Fibroblast of skin of abdomen (primary cell): Measurements from ENCODE around the gene FUS.

Experiments
- DNase-seq: peaks from one replicate; pipeline ENCODE4 v3.0.0-alpha.2; 2013

The FUS gene

DNA sequence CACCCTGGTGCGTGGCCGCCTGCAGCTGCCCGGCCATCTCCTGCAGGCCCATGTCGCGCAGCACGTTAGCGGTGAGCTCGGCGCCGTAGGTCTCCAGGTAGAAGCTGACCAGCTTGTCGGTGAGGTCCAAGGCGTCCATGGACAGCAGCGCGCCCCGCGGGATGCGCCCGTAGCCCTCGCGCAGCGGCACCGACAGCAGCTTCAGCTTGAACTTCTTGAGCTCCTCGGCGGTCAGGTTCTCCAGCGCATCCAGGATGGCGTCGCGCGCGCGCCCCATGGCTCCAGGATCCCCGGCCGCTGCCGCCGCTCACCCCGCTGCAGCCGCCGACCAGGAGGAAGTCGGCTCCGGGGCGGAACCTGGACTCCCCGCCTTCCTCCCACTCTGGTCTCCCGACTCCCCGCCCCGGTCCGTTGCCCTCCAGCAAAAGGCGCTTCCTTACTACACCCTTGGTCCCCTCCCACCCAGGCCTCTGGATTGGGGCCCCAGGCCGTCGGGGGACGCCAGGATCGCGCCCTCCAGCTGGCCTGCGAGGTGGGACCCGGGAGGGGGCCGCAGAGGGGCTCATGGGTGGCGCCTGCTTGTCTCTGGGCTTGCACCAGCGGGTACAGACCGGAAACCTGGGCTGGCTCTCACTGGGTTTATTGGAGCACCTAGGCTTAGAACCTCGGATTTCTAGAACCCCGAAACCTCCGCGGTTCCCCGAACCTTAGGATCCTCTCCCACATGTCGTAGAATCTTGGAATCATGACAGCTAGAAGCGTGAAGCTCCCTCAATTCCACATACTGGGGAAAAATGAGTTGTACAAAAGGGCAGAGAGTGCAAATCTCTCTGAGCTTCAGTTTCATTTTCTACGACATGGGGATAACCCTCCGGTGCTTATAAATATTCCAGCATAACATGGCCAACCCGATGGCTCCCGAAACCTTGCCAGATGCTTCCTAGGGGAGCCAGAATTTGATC is 22.8 kb downstream of the FUS start, which contains the start of gene PYCARD:
PYCARD (minus strand) TSS at position 347 of the 962 bp plus-strand sequence; CDS start at position 277, 70 bp downstream.
- no peak for DNase-seq

GRCh38 chr16:31204871-31205666 is 25.1 kb downstream of the FUS start:
- no peak for DNase-seq

- no peak for DNase-seq
Measured at GRCh38 chr16:31206776-31207175, 26.8 kb downstream of the FUS start.

GRCh38 chr16:31213342-31213741 is 33.4 kb downstream of the FUS start:
- DNase-seq = no peak

GRCh38 chr16:31213877-31214707 is 34.2 kb downstream of the FUS start, which contains the start of gene TRIM72:
Gene TRIM72, plus strand, starts transcription at chr16:31214119. Its CDS starts 620 bp downstream, at chr16:31214739.
- DNase-seq = no peak

DNA sequence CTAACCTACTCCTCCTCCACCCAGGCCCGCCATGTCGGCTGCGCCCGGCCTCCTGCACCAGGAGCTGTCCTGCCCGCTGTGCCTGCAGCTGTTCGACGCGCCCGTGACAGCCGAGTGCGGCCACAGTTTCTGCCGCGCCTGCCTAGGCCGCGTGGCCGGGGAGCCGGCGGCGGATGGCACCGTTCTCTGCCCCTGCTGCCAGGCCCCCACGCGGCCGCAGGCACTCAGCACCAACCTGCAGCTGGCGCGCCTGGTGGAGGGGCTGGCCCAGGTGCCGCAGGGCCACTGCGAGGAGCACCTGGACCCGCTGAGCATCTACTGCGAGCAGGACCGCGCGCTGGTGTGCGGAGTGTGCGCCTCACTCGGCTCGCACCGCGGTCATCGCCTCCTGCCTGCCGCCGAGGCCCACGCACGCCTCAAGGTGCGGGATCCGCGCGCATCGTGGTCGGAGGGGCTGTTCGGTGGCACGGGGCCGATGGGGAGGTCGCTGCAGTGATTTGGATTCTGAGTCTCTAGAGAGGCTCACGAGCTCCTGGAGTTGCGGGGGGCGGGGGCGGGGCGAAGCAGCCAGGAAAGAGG is 34.9 kb downstream of the FUS start:
- no peak for DNase-seq

GRCh38 chr16:31215287-31216162 is 35.6 kb downstream of the FUS start:
- peak; percentile 26 for DNase-seq

- DNase-seq = no peak
Measured at GRCh38 chr16:31216422-31217135, 36.6 kb downstream of the FUS start, which contains the start of gene PYDC1. Gene PYDC1, minus strand, starts transcription at chr16:31217135. Its CDS starts 107 bp downstream, at chr16:31217028.

DNA sequence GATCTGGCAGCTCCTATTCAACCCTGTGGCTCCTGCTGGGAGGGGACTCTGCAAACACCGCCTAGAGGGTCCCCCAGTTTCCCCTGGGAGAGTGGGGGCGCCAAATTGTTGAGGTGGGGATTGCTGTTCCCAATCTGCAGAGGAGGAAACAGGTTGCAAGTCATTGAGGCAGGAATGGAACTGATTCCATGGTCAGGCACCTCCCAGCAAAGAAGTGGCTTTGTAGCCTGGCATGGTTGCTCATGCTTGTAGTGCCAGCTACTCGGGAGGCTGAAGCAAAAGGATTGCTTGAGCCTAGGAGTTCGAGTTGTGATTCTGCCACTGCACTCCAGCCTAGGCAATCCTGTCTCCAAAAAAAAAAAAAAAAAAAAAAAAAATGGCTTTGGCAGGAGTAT is 37.2 kb downstream of the FUS start:
- DNase-seq = no peak

- no peak for DNase-seq
Measured at GRCh38 chr16:31219154-31219741, 39.3 kb downstream of the FUS start.

GRCh38 chr16:31221357-31222160 is 41.6 kb downstream of the FUS start:
- DNase-seq = no peak

DNA sequence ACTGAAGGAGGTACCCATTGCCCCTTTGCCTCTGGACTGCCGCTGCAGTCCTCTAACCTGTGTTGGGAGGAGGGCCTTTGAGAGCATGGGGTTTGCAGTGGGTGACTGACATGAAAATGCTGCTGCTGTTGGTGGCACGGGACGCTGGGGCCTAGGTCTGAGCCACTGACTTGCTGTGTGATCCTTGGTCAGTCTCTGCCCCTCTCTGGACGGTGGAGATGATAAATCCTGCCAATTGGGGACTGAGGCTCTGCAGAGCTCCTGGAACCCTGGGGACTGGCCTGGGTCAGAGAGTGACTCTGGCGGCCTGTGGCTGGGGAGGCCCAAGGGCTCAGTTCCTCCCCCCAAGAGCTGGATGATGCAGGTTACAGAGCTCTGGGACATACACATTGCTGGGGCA is 43.1 kb downstream of the FUS start:
- DNase-seq = no peak

DNA sequence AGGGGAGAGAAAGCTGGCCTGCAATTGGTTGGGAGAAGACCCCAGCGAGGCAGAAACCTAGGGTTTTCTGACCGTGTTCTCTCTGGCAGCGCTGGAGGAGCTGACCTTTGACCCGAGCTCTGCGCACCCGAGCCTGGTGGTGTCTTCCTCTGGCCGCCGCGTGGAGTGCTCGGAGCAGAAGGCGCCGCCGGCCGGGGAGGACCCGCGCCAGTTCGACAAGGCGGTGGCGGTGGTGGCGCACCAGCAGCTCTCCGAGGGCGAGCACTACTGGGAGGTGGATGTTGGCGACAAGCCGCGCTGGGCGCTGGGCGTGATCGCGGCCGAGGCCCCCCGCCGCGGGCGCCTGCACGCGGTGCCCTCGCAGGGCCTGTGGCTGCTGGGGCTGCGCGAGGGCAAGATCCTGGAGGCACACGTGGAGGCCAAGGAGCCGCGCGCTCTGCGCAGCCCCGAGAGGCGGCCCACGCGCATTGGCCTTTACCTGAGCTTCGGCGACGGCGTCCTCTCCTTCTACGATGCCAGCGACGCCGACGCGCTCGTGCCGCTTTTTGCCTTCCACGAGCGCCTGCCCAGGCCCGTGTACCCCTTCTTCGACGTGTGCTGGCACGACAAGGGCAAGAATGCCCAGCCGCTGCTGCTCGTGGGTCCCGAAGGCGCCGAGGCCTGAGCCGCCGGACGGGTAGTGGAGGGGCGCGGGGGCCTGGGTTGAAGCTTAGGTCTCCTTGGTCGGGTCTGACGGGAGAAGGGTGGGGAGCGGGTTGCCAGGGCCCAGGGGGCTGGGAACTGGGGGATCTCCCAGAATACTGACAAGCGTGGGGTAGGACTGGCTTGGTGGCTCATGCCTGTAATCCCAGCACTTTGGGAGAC is 44.4 kb downstream of the FUS start:
- no peak for DNase-seq

DNA sequence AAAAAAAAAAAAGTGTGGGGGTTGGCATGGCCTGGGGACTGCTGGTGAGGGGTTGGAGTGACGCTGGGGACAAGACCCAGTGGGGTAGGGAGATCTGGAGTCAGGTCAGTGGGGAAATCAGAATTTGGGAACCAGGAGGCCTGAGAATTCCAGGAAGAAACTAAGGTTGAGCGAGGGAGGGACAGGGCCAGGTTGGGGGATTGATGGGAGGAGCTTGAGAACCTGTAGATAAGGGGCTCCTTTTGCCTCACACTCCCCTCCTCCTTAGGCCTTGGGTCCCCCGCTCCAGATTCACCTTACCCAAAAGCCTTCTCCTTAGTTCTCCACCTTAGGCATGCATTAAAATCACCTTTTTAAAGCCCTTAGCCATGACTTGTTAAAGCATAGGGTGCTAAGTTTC is 45.3 kb downstream of the FUS start:
- no peak for DNase-seq

GRCh38 chr16:31228206-31228605 is 48.3 kb downstream of the FUS start:
- DNase-seq = no peak

GRCh38 chr16:31229501-31229900 is 49.6 kb downstream of the FUS start:
- no peak for DNase-seq

DNA sequence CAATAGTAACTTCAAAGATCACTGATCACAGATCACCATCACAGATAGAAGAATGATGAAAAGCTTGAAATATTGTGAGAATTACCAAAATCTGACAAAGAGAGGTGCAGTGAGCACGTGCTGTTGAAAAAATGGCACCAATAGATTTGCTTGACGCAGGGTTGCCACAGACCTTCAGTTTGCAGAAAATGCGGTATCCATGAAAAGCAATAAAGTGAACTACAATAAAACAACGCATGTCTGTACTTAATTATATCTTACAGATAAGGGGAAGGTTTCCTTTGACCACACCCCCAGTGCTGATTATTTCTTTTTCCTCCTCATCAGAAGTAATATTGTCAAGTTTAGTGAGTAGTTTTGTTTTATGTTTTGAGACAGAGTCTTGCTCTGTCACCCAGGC is 58.1 kb downstream of the FUS start:
- DNase-seq = no peak
